GM13977 (cell line): ENCODE measurements around the gene CORO1C.
A peak's percentile ranks its signal among the peaks of the same experiment; 100 is the strongest.

ENCODE experiments used
- DNase-seq: peaks from one replicate; pipeline ENCODE4 v3.0.0; 2012; ENCODE audit warnings: low spot score
- CTCF ChIP-seq: IDR thresholded peaks from 2 replicates; pipeline ENCODE4 v1.5.1; 2012; ENCODE audit warnings: mild to moderate bottlenecking, control low read depth; ENCODE audit not compliant: insufficient read depth; ENCODE audit errors: extremely low read depth, missing control alignments
- in situ Hi-C: fragments of 300-500 bp; cut with MboI; formaldehyde crosslinking; loops from one replicate; pipeline ENCODE4 v1.12.0; 2022; ENCODE audit warnings: low sequenced_read_pairs, low pct_unique_long_range_greater_than_20kb, mixed read lengths, inconsistent platforms; ENCODE audit not compliant: unreplicated experiment

CORO1C gene

GRCh38 chr12:108614639-108615038 lies 116.7 kb downstream of the CORO1C start:
- DNase-seq: no peak
- in situ Hi-C loops: loop anchor here (5.0 kb wide), 1 partner anchor 47 kb away; no protein-coding TSS in a partner anchor
- TF ChIP-seq CTCF: no peak

- TF ChIP-seq CTCF: no peak
- no peak for DNase-seq
- in situ Hi-C loops: no loop called here
Measured at GRCh38 chr12:108614041-108614440, 117.3 kb downstream of the CORO1C start.

- no peak for DNase-seq
- no peak for TF ChIP-seq CTCF
- in situ Hi-C loops: no loop called here
Measured at GRCh38 chr12:108613548-108613947, 117.8 kb downstream of the CORO1C start.

- DNase-seq: no peak
- no peak for TF ChIP-seq CTCF
- in situ Hi-C loops: no loop called here
Measured at GRCh38 chr12:108612788-108613282, 118.5 kb downstream of the CORO1C start.

- in situ Hi-C loops: no loop called here
- TF ChIP-seq CTCF: peak; percentile 46
Measured at GRCh38 chr12:108611884-108612415, 119.4 kb downstream of the CORO1C start.

GRCh38 chr12:108610856-108611605 lies 120.3 kb downstream of the CORO1C start:
- no peak for DNase-seq
- TF ChIP-seq CTCF: no peak
- in situ Hi-C loops: no loop called here

More at GRCh38 chr12:108611884-108612415, 119.4 kb downstream of the CORO1C start:
- DNase-seq: no peak
